ENCODE data around the gene RAB24.

DNA sequence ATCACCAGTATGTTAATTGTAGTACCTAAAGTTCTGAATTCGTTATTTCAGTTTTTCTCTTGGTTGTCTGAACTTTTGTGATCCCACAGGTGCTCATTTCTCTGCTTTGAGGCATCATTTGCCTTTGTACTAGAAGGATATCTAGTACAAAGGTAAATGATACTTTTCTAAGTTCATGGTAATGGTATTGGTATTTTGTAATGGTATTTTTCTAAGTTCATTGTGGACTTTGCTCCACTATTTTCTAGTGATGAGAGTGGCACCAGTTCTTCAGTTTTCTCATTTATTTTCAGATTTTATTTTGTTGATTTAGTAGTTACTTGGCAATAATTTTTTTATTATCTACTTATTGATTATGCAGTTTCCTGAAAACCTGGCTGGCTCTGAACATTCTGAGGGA is 42.0 kb downstream of the RAB24 start:
- TF ChIP-seq CTCF (IDR thresholded peaks at IDR 0.05) (no peak), POLR2A (IDR thresholded peaks at IDR 0.05) (no peak)

Measured in right lobe of liver (tissue), 4 donors.